Measurements from ENCODE around the gene SEC14L3.

The SEC14L3 gene

DNA sequence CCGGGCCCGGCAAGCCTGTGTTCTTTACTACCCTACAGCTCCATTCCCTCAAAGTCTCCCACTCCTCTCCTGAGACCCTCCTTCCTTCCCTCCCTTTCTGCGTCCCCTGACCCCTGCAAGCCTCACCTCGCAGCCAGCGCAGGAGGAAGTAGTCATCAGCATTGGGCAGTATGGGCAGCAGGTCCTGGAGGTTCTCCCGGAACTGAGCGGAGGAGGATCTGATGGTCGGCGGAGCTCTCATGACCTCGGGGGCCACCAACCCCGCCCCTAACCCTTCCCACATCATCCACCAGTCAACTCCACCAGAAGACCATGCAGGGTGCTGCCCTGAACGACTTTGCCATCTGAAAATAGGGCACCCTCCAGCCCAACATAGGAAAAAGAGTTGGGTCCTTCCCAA is 31.7 kb upstream of the SEC14L3 start:
- H3K4me3 ChIP-seq (ENCODE audit: low read length) = no peak overlapping the region
- H3K27me3 ChIP-seq (ENCODE audit: insufficient read depth, low read length, poor library complexity) = no peaks in the 10 kb centered on the region
- H3K4me2 ChIP-seq (ENCODE audit: low read length) = no peak overlapping the region
- H2BK15ac ChIP-seq (replicated peaks; ENCODE audit: low read depth) = no peak overlapping the region
- no peaks in the 10 kb centered on the region for H3K79me1 ChIP-seq (ENCODE audit: low read length)
- no CpG with 5 or more reads among the region's 12 CpGs for WGBS (ENCODE audit: extremely low coverage, insufficient coverage, low lambda C conversion rate)
- H3K4ac ChIP-seq (ENCODE audit: low read depth, low read length) = no peak overlapping the region
- H3K23ac ChIP-seq (ENCODE audit: low read length) = no peak overlapping the region
- no peak overlapping the region for H4K8ac ChIP-seq (ENCODE audit: low read depth, low read length)
- no peak overlapping the region for H3K27ac ChIP-seq (ENCODE audit: low read depth, low read length)
- H3K4me1 ChIP-seq (ENCODE audit: control insufficient read depth, low read depth, low read length) = no peaks in the 10 kb centered on the region
- H2BK120ac ChIP-seq (ENCODE audit: low read depth, low read length) = no peak overlapping the region
- H3K18ac ChIP-seq (ENCODE audit: low read length) = no peak overlapping the region
- no peak for DNase-seq
- no peak overlapping the region for H4K5ac ChIP-seq (ENCODE audit: low read length)
- H3K79me2 ChIP-seq (ENCODE audit: control insufficient read depth, insufficient read depth, low read length) = no peaks in the 10 kb centered on the region
- H3K56ac ChIP-seq (ENCODE audit: low read length) = no peak overlapping the region
- H3K9ac ChIP-seq (ENCODE audit: low read length) = no peak overlapping the region
- no peak overlapping the region for H2BK5ac ChIP-seq (ENCODE audit: low read length)
- H3K36me3 ChIP-seq (ENCODE audit: control insufficient read depth, insufficient read depth, low read length) = no peaks in the 10 kb centered on the region
- H2AK5ac ChIP-seq (ENCODE audit: low read length) = no peak overlapping the region

DNA sequence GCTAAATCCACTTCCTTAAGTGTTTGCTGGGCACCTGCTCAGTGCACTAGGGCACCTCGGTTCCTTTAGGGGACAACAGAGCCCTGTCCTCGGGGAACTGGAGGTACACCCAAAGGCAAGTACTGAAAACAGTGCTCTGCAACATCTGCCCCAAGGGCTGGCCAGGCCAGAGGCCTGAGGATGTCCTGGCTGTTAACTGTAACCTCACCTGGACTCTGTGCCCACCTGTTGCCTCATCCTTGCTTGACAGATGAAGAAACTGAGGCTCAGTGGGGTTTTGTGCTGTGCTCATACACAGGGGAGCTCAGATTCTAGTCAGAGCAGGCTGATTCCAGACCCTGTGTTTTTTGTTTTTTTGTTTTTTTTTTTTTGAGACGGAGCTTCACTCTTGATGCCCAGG is 31.1 kb upstream of the SEC14L3 start:
- no peak overlapping the region for H2BK5ac ChIP-seq (ENCODE audit: low read length)

DNA sequence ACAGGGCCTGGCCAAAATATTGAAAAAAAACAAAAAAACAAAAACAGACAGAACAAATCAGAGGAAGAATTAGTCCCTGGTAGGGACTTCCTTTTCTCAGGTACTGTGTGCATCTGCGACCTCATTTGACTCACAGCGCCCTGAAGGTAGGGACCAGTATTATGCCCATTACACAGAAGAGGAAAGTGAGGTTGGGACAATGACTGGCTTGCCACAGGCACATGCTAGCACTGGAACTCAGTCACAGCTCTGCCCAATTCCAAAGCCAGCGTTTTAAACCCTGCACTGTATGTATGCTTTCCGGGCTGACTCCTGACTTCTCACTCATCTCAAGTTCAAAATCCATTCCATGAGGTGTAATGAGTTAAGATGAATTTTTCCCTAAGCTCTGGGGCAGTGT is 30.3 kb upstream of the SEC14L3 start:
- Histone ChIP-seq H2BK120ac (ENCODE audit: low read depth, low read length) (no peak overlapping the region), H4K8ac (ENCODE audit: low read depth, low read length) (no peak overlapping the region), H3K9ac (ENCODE audit: low read length) (no peak overlapping the region), H3K27me3 (ENCODE audit: insufficient read depth, low read length, poor library complexity) (no peaks in the 10 kb centered on the region), H2BK5ac (ENCODE audit: low read length) (no peak overlapping the region), H3K56ac (ENCODE audit: low read length) (no peak overlapping the region), H2AK5ac (ENCODE audit: low read length) (no peak overlapping the region), H4K5ac (ENCODE audit: low read length) (no peak overlapping the region), H3K27ac (ENCODE audit: low read depth, low read length) (no peak overlapping the region), H3K79me2 (ENCODE audit: control insufficient read depth, insufficient read depth, low read length) (no peaks in the 10 kb centered on the region), H3K4ac (ENCODE audit: low read depth, low read length) (no peak overlapping the region), H2BK15ac (replicated peaks; ENCODE audit: low read depth) (no peak overlapping the region), H3K4me2 (ENCODE audit: low read length) (no peak overlapping the region), H3K4me1 (ENCODE audit: control insufficient read depth, low read depth, low read length) (no peaks in the 10 kb centered on the region), H3K79me1 (ENCODE audit: low read length) (no peaks in the 10 kb centered on the region), H3K18ac (ENCODE audit: low read length) (no peak overlapping the region), H3K4me3 (ENCODE audit: low read length) (no peak overlapping the region), H3K23ac (ENCODE audit: low read length) (no peak overlapping the region), H3K36me3 (ENCODE audit: control insufficient read depth, insufficient read depth, low read length) (no peaks in the 10 kb centered on the region)
- WGBS (ENCODE audit: extremely low coverage, insufficient coverage, low lambda C conversion rate) = no CpG with 5 or more reads among the region's 4 CpGs
- no peak for DNase-seq

More for the DNA sequence above, 31.1 kb upstream of the SEC14L3 start:
- Histone ChIP-seq H2AK5ac (ENCODE audit: low read length) (no peak overlapping the region), H3K36me3 (ENCODE audit: control insufficient read depth, insufficient read depth, low read length) (no peaks in the 10 kb centered on the region), H3K27me3 (ENCODE audit: insufficient read depth, low read length, poor library complexity) (no peaks in the 10 kb centered on the region), H3K79me1 (ENCODE audit: low read length) (no peaks in the 10 kb centered on the region), H2BK15ac (replicated peaks; ENCODE audit: low read depth) (no peak overlapping the region), H3K9ac (ENCODE audit: low read length) (no peak overlapping the region), H4K5ac (ENCODE audit: low read length) (no peak overlapping the region), H3K4me1 (ENCODE audit: control insufficient read depth, low read depth, low read length) (no peaks in the 10 kb centered on the region), H3K27ac (ENCODE audit: low read depth, low read length) (no peak overlapping the region), H3K79me2 (ENCODE audit: control insufficient read depth, insufficient read depth, low read length) (no peaks in the 10 kb centered on the region), H3K23ac (ENCODE audit: low read length) (no peak overlapping the region), H3K4ac (ENCODE audit: low read depth, low read length) (no peak overlapping the region), H3K4me2 (ENCODE audit: low read length) (no peak overlapping the region), H3K4me3 (ENCODE audit: low read length) (no peak overlapping the region), H2BK120ac (ENCODE audit: low read depth, low read length) (no peak overlapping the region), H3K18ac (ENCODE audit: low read length) (no peak overlapping the region), H3K56ac (ENCODE audit: low read length) (no peak overlapping the region), H4K8ac (ENCODE audit: low read depth, low read length) (no peak overlapping the region)
- WGBS (ENCODE audit: extremely low coverage, insufficient coverage, low lambda C conversion rate) = no CpG with 5 or more reads among the region's 3 CpGs
- DNase-seq = no peak

DNA sequence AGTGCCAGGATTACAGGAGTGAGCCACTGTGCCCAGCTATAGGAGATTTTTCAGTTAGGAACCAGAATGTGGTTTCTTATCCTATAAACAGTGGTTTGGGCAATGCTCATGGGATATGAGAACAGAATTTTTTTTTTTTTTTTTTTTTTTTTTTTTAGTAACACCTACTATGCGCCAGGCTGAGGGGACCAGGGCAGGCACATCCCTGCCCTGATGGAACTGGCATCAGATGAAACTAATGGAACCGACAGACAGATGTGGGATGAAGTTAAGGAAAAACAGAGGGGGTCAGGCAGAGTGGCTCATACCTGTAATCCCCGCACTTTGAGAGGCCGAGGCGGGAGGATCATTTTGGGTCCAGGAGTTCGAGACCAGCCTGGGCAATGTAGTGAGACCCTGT is 28.8 kb upstream of the SEC14L3 start:
- Histone ChIP-seq H3K27ac (ENCODE audit: low read depth, low read length) (no peak overlapping the region), H3K9ac (ENCODE audit: low read length) (no peak overlapping the region), H4K5ac (ENCODE audit: low read length) (no peak overlapping the region), H3K18ac (ENCODE audit: low read length) (no peak overlapping the region), H3K36me3 (ENCODE audit: control insufficient read depth, insufficient read depth, low read length) (no peaks in the 10 kb centered on the region), H3K79me2 (ENCODE audit: control insufficient read depth, insufficient read depth, low read length) (no peaks in the 10 kb centered on the region), H3K56ac (ENCODE audit: low read length) (no peak overlapping the region), H2BK5ac (ENCODE audit: low read length) (no peak overlapping the region), H4K8ac (ENCODE audit: low read depth, low read length) (no peak overlapping the region), H3K4me3 (ENCODE audit: low read length) (no peak overlapping the region), H3K23ac (ENCODE audit: low read length) (no peak overlapping the region), H2AK5ac (ENCODE audit: low read length) (no peak overlapping the region), H2BK120ac (ENCODE audit: low read depth, low read length) (no peak overlapping the region), H3K4ac (ENCODE audit: low read depth, low read length) (no peak overlapping the region), H2BK15ac (replicated peaks; ENCODE audit: low read depth) (no peak overlapping the region), H3K4me2 (ENCODE audit: low read length) (no peak overlapping the region), H3K4me1 (ENCODE audit: control insufficient read depth, low read depth, low read length) (no peaks in the 10 kb centered on the region), H3K27me3 (ENCODE audit: insufficient read depth, low read length, poor library complexity) (no peaks in the 10 kb centered on the region), H3K79me1 (ENCODE audit: low read length) (no peaks in the 10 kb centered on the region)
- DNase-seq = no peak
- WGBS (ENCODE audit: extremely low coverage, insufficient coverage, low lambda C conversion rate) = no CpG with 5 or more reads among the region's 6 CpGs

DNA sequence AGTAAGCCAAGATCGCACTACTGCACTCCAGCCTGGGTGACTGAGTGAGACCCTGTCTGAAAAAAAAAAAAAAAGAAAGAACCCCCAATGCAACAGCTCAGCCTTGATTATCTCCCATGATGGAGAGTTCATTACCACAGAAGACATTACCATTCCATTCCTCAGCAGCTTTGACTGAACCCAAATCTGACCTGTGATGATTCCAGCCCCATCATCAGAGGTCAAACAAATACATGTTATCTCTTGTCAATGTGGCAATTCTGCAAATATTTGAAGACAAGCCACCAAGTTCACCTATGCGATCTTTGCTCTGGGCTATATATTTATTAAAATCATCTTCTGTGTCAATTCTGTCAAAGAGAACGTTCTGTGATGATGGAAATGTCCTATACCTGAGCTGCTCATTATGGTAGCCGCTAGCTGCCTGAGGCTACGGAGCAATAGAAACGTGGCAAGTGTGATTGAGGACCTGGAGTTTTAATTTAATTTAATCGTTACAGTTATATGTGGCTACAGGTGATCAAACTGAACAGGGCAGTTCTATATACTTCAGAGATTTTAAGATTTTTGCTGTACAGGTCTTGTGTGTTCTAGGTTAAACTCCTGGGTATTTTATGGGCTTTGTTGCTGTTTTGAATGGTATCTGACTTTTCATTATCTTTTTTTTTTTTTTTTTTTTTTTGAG is 25.8 kb upstream of the SEC14L3 start:
- no peak overlapping the region for H3K4ac ChIP-seq (ENCODE audit: low read depth, low read length)
- no peak overlapping the region for H3K9ac ChIP-seq (ENCODE audit: low read length)
- H3K27me3 ChIP-seq (ENCODE audit: insufficient read depth, low read length, poor library complexity) = no peaks in the 10 kb centered on the region
- no peak overlapping the region for H2AK5ac ChIP-seq (ENCODE audit: low read length)
- no peak overlapping the region for H2BK15ac ChIP-seq (replicated peaks; ENCODE audit: low read depth)
- no peak overlapping the region for H3K18ac ChIP-seq (ENCODE audit: low read length)
- H4K5ac ChIP-seq (ENCODE audit: low read length) = no peak overlapping the region
- no peaks in the 10 kb centered on the region for H3K4me1 ChIP-seq (ENCODE audit: control insufficient read depth, low read depth, low read length)
- H3K56ac ChIP-seq (ENCODE audit: low read length) = no peak overlapping the region
- H3K4me2 ChIP-seq (ENCODE audit: low read length) = no peak overlapping the region
- H3K27ac ChIP-seq (ENCODE audit: low read depth, low read length) = no peak overlapping the region
- DNase-seq = no peak
- H3K23ac ChIP-seq (ENCODE audit: low read length) = no peak overlapping the region
- H3K36me3 ChIP-seq (ENCODE audit: control insufficient read depth, insufficient read depth, low read length) = no peaks in the 10 kb centered on the region
- no peaks in the 10 kb centered on the region for H3K79me1 ChIP-seq (ENCODE audit: low read length)
- no peak overlapping the region for H2BK5ac ChIP-seq (ENCODE audit: low read length)
- H3K4me3 ChIP-seq (ENCODE audit: low read length) = no peak overlapping the region
- no peak overlapping the region for H4K8ac ChIP-seq (ENCODE audit: low read depth, low read length)
- H2BK120ac ChIP-seq (ENCODE audit: low read depth, low read length) = no peak overlapping the region
- WGBS (ENCODE audit: extremely low coverage, insufficient coverage, low lambda C conversion rate) = no CpG with 5 or more reads among the region's 7 CpGs
- no peaks in the 10 kb centered on the region for H3K79me2 ChIP-seq (ENCODE audit: control insufficient read depth, insufficient read depth, low read length)

Data from mesendoderm (in vitro differentiated cells).